HepG2 (cell line): Measurements from ENCODE around the gene R3HCC1L. TPM values are rescaled to one million over a fixed set of nuclear protein-coding genes. Genes with fewer than 3 reads are reported as not detected.

Experiments
- AGO1 ChIP-seq: fragments of 200-400 bp; formaldehyde crosslinking; IDR thresholded peaks from 2 replicates; pipeline ENCODE4 v1.6.1; 2017; ENCODE audit warnings: mild to moderate bottlenecking, low read depth, low read length, moderate library complexity; ENCODE audit not compliant: poor library complexity, severe bottlenecking
- GTF2F1 ChIP-seq: fragments of 150-350 bp; IDR thresholded peaks from 2 replicates; pipeline ENCODE4 v1.6.1; 2014; ENCODE audit warnings: low read length
- HMGXB4 ChIP-seq, 2 experiments: sonication (generic) in 1 of 2; formaldehyde crosslinking in 1 of 2; IDR thresholded peaks; 2 replicates each; pipeline versions ENCODE4 v1.4.0 to v1.6.1; 2018 to 2020; ENCODE audit warnings: missing genetic modification reagents in 2 of 2, borderline replicate concordance in 1 of 2, low read depth in 1 of 2, mild to moderate bottlenecking in 1 of 2, missing biosample characterization in 1 of 2
- IRF9 ChIP-seq: sonication (generic); formaldehyde crosslinking; IDR thresholded peaks from 2 replicates; pipeline ENCODE4 v1.8.0; 2022; ENCODE audit warnings: missing genetic modification reagents, mild to moderate bottlenecking, borderline replicate concordance
- NCOA1 ChIP-seq: sonication (generic); formaldehyde crosslinking; IDR thresholded peaks from 2 replicates; pipeline ENCODE4 v1.9.0; 2021; ENCODE audit warnings: missing genetic modification reagents
- NCOA5 ChIP-seq: sonication (generic); formaldehyde crosslinking; IDR thresholded peaks from 2 replicates; pipeline ENCODE4 v1.4.0; 2020; ENCODE audit warnings: missing genetic modification reagents
- PHF20 ChIP-seq: sonication (generic); formaldehyde crosslinking; IDR thresholded peaks from 2 replicates; pipeline ENCODE4 v1.5.0; 2020; ENCODE audit warnings: mild to moderate bottlenecking, missing genetic modification reagents
- PHF8 ChIP-seq: sonication (generic); formaldehyde crosslinking; IDR thresholded peaks from 2 replicates; pipeline ENCODE4 v1.5.0; 2020; ENCODE audit warnings: missing genetic modification reagents
- RXRB ChIP-seq: IDR thresholded peaks from 2 replicates; pipeline ENCODE4 v1.6.1; 2016; ENCODE audit warnings: borderline replicate concordance, missing genetic modification reagents, missing compliant biosample characterization
- SMAD1 ChIP-seq: sonication (generic); formaldehyde crosslinking; IDR thresholded peaks from 2 replicates; pipeline ENCODE4 v1.4.0; 2020; ENCODE audit warnings: missing genetic modification reagents, low read depth, mild to moderate bottlenecking, borderline replicate concordance
- YEATS2 ChIP-seq: sonication (generic); formaldehyde crosslinking; IDR thresholded peaks from 2 replicates; pipeline ENCODE4 v1.4.0; 2020; ENCODE audit warnings: missing genetic modification reagents, borderline replicate concordance
- YEATS4 ChIP-seq: sonication (generic); formaldehyde crosslinking; IDR thresholded peaks from 2 replicates; pipeline ENCODE4 v1.4.0; 2020; ENCODE audit warnings: missing genetic modification reagents, borderline replicate concordance
- ZMYM2 ChIP-seq: sonication (generic); formaldehyde crosslinking; IDR thresholded peaks from 2 replicates; pipeline ENCODE4 v1.8.0; 2022; ENCODE audit warnings: mild to moderate bottlenecking, missing genetic modification reagents
- ZNF205 ChIP-seq: IDR thresholded peaks from 2 replicates; pipeline ENCODE4 v1.6.1; 2018; ENCODE audit warnings: missing biosample characterization, missing genetic modification reagents
- ZNF274 ChIP-seq: sonication (generic); formaldehyde crosslinking; IDR thresholded peaks from 2 replicates; pipeline ENCODE4 v1.5.1; 2020; ENCODE audit warnings: mild to moderate bottlenecking, missing genetic modification reagents
- ZNF431 ChIP-seq: sonication (generic); formaldehyde crosslinking; IDR thresholded peaks from 2 replicates; pipeline ENCODE4 v1.9.0; 2022; ENCODE audit warnings: missing genetic modification reagents, low read depth, mild to moderate bottlenecking, borderline replicate concordance
- ZNF563 ChIP-seq: sonication (generic); formaldehyde crosslinking; IDR thresholded peaks from 2 replicates; pipeline ENCODE4 v1.8.0; 2022; ENCODE audit warnings: mild to moderate bottlenecking, moderate library complexity, missing genetic modification reagents
- ZNF569 ChIP-seq: sonication (generic); formaldehyde crosslinking; IDR thresholded peaks from 2 replicates; pipeline ENCODE4 v1.5.0; 2020; ENCODE audit warnings: mild to moderate bottlenecking, missing genetic modification reagents, moderate library complexity, borderline replicate concordance
- ZNF576 ChIP-seq: sonication (generic); formaldehyde crosslinking; IDR thresholded peaks from 2 replicates; pipeline ENCODE4 v1.4.0; 2020; ENCODE audit warnings: mild to moderate bottlenecking, missing genetic modification reagents
- ZNF589 ChIP-seq: sonication (generic); formaldehyde crosslinking; conservative IDR thresholded peaks from 2 replicates; pipeline ENCODE4 v1.8.0; 2022; ENCODE audit warnings: mild to moderate bottlenecking, moderate library complexity, missing genetic modification reagents
- ZNF674 ChIP-seq: sonication (generic); formaldehyde crosslinking; IDR thresholded peaks from 2 replicates; pipeline ENCODE4 v1.5.0; 2020; ENCODE audit warnings: low read depth, mild to moderate bottlenecking, missing genetic modification reagents
- polyA plus RNA-seq, 8 experiments: library from polyadenylated mRNA; depleted of rRNA in 3 of 8; stranded (reverse) in 7 of 8; unstranded in 1 of 8; fragments of >200 nt; fragmentation: Illumina TruSeq in 4 of 8; extraction: Trizol in 4 of 8; gene quantifications; 2 replicates each; pipeline versions ENCODE4 v1.2.1 to v1.2.3, GENCODE V29; 2011 to 2016; ENCODE audit warnings: low read depth in 4 of 8, missing spikeins in 1 of 8, mixed read lengths in 1 of 8; ENCODE audit not compliant: insufficient read depth in 1 of 8
- total RNA-seq, 5 experiments: library from RNA; depleted of rRNA; stranded (reverse); fragments of >200 nt; fragmentation: Illumina TruSeq; extraction: Trizol; gene quantifications; 2 replicates each; pipeline ENCODE4 v1.2.3, GENCODE V29; 2016; ENCODE audit warnings: low read depth in 1 of 5
- TF ChIP-seq, protein P1 (sequence below): sonication (generic); formaldehyde crosslinking; conservative IDR thresholded peaks from 2 replicates; pipeline ENCODE4 v1.4.0; 2020; ENCODE audit warnings: missing genetic modification reagents
- TF ChIP-seq, protein P2 (sequence below): sonication (generic); formaldehyde crosslinking; IDR thresholded peaks from 2 replicates; pipeline ENCODE4 v1.8.0; 2022; ENCODE audit warnings: low read depth, missing genetic modification reagents

Gene R3HCC1L
- total and polyA plus RNA-seq, 2 of the 13 experiments (the other 11 are each of a cell fraction or from before 2014, with no cell fraction given): 6.5 to 12.2 TPM

- no peak for TF ChIP-seq SMAD1 (CRISPR knock-in tag)
- peak; percentile 70; the same call in 1 of the 2 replicates for TF ChIP-seq YEATS2 (CRISPR knock-in tag)
- peak; percentile 64; the same call in 1 of the 2 replicates for TF ChIP-seq ZNF563 (CRISPR knock-in tag)
- peak; percentile 68; the same call in 1 of the 2 replicates for TF ChIP-seq PHF20
- peak; percentile 69 to 83; a peak in 3 of 4 replicates for TF ChIP-seq HMGXB4 (CRISPR knock-in tag; IDR thresholded peaks at IDR 0.05; ENCODE audit: borderline replicate concordance in 1 of 2, low read depth in 1 of 2)
- TF ChIP-seq RXRB: peak; percentile 29; the same call in 1 of the 2 replicates
- TF ChIP-seq ZNF569 (CRISPR knock-in tag): no peak
- peak; percentile 96 for TF ChIP-seq PHF8 (CRISPR knock-in tag)
- TF ChIP-seq AGO1: peak; percentile 80
- 0 out of 2 replicates have a peak, but pooled peaks have one; percentile 20 for TF ChIP-seq ZMYM2 (CRISPR knock-in tag)
- TF ChIP-seq ZNF431 (CRISPR knock-in tag): no peak
- TF ChIP-seq ZNF674 (CRISPR knock-in tag): no peak
- no peak for TF ChIP-seq NCOA5 (CRISPR knock-in tag)
- no peak for TF ChIP-seq ZNF576 (CRISPR knock-in tag)
- TF ChIP-seq YEATS4 (CRISPR knock-in tag): peak; percentile 53; the same call in 1 of the 2 replicates
- no peak for TF ChIP-seq ZNF205 (CRISPR knock-in tag)
- TF ChIP-seq, protein P1, sequence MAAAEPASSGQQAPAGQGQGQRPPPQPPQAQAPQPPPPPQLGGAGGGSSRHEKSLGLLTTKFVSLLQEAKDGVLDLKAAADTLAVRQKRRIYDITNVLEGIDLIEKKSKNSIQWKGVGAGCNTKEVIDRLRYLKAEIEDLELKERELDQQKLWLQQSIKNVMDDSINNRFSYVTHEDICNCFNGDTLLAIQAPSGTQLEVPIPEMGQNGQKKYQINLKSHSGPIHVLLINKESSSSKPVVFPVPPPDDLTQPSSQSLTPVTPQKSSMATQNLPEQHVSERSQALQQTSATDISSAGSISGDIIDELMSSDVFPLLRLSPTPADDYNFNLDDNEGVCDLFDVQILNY (CRISPR knock-in tag): peak; percentile 25; the same call in 1 of the 2 replicates
- TF ChIP-seq, protein P2, sequence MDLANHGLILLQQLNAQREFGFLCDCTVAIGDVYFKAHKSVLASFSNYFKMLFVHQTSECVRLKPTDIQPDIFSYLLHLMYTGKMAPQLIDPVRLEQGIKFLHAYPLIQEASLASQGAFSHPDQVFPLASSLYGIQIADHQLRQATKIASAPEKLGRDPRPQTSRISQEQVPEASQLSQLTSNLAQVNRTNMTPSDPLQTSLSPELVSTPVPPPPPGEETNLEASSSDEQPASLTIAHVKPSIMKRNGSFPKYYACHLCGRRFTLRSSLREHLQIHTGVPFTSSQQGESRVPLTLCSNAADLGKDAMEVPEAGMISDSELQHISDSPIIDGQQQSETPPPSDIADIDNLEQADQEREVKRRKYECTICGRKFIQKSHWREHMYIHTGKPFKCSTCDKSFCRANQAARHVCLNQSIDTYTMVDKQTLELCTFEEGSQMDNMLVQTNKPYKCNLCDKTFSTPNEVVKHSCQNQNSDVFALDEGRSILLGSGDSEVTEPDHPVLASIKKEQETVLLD (CRISPR knock-in tag): 0 out of 2 replicates have a peak, but pooled peaks have one; percentile 18
- peak; percentile 24; the same call in 1 of the 2 replicates for TF ChIP-seq IRF9
- TF ChIP-seq NCOA1 (CRISPR knock-in tag): no peak
- no peak for TF ChIP-seq ZNF589 (CRISPR knock-in tag)
- 0 out of 2 replicates have a peak, but pooled peaks have one; percentile 44 for TF ChIP-seq GTF2F1
- peak; percentile 19; the same call in 1 of the 2 replicates for TF ChIP-seq ZNF274 (CRISPR knock-in tag)
These were observed at the start of gene R3HCC1L (continued) for GRCh38 chr10:98134431-98135221.
